GM18858 (cell line): Measurements from ENCODE around the gene TCP11X2.
"Not testable (repeated sequence)": the region's sequence is repeated elsewhere in the genome, so short reads cannot be mapped to it uniquely, and the experiment has no call there.

Experiments used
- ATAC-seq: cut with Tn5 transposase; IDR thresholded peaks from one replicate; pipeline ENCODE4 v1.9.1; 2021; ENCODE audit not compliant: unreplicated experiment

TCP11X2 gene

GRCh38 chrX:102471762-102472220 lies at the start of gene TCP11X2:
Gene TCP11X2, minus strand, starts transcription at chrX:102471812.
- ATAC-seq, result not testable (repeated sequence)

- ATAC-seq, result no peak
These were observed 45.7 kb upstream of the TCP11X2 start for GRCh38 chrX:102517326-102517725.

- ATAC-seq, result peak; percentile 44
These were observed 44.6 kb upstream of the TCP11X2 start, which contains the start of gene TMSB15A for GRCh38 chrX:102515975-102516941. Gene TMSB15A, minus strand, starts transcription at chrX:102516739.

- ATAC-seq, result no peak
These were observed 42.9 kb upstream of the TCP11X2 start for GRCh38 chrX:102514536-102514935.

- no peak for ATAC-seq
These were observed 27.1 kb upstream of the TCP11X2 start for GRCh38 chrX:102498732-102499131.

GRCh38 chrX:102491766-102492165 lies 20.2 kb upstream of the TCP11X2 start:
- ATAC-seq, result no peak

- not testable (repeated sequence) for ATAC-seq
These were observed 7.2 kb upstream of the TCP11X2 start for GRCh38 chrX:102478765-102479164.

- not testable (repeated sequence) for ATAC-seq
These were observed 1.4 kb downstream of the TCP11X2 start for GRCh38 chrX:102470215-102470614.

GRCh38 chrX:102458615-102459014 lies 13.0 kb downstream of the TCP11X2 start:
- ATAC-seq, result not testable (repeated sequence)

- ATAC-seq, result not testable (repeated sequence)
These were observed 31.7 kb downstream of the TCP11X2 start, which contains the start of gene NXF2B for GRCh38 chrX:102439908-102440307. Gene NXF2B, minus strand, starts transcription at chrX:102440008. Its CDS starts 59,972 bp downstream, at chrX:102380036.

GRCh38 chrX:102414493-102414892 lies 57.1 kb downstream of the TCP11X2 start:
- not testable (repeated sequence) for ATAC-seq
